Measurements from ENCODE around the gene SENP1.
"Not testable (repeated sequence)": the region's sequence is repeated elsewhere in the genome, so short reads cannot be mapped to it uniquely, and the experiment has no call there.

Gene SENP1

DNA sequence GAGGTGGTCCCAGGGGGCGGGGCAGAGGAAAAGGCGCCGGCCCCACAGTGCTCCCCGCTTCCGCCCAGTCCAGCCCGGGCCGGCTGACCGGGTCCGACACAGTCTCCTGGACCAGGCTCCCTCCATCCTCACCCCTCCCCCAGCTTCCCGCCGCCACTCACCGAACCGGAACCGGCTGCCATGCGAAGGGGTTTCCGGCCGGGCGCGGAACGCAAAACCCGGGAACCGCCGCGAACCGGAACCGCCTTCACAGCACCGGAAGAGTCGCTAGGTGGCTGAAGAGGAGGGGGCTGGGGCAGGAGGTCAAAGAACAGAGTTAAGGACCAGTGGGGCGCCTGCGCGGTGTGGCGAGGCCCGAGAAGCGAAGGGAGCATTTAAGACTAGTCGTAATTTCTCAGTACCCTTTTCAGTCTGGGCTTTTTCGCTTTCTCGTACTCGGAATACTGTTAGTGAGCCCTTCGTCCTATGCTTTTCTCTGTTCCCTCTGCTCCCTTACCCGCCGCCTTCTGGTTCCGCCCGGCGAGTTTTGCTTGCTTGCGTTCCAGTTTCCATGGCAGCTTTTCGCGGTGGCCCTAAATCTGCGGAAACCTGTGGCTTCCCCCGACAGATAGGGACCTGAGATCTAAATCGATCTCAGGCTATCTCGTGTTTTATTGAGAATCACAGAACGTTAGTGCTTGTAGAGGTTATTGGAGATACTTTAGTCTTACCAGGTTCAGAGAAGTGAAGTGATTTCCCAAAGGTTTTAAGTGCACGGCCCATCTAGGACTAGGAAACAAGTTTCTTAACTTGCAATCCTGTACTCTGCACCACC, at the start of gene SENP1:
Gene SENP1, minus strand, starts transcription at position 213 of the 814 bp plus-strand sequence. CDS start 4,607 bp downstream, outside the sequence.
- peak; percentile 89 for DNase-seq

DNA sequence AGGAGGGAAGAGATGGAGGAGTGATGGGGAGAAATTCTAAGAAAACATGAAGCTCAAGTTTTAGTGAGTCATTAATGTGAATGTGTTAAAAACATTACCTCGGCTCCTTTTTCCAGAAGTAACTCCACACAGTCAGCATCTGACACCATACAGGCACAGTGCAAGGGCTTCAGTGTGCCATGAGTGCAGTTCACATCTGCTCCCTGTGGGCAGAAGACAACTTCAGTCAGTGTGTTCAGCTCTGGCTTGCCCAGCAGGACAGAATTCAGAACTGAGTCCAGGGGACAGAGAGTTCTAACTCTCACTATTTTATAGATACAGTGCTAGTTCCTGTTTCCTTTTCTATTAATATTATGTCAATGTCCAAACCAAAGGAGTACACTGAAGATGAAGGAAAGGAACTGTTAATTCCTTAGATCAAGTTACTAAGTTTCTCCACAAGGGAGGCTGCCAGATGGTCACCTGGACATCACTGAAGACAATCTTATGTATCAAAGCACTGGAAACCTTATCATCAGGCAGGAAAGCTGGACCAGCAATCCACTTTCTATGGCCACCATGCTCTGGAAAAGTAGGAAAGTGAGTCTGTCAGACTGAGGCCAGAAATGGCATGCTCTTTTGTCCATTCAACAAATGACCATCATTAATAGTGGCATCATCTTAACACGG, 45.4 kb upstream of the SENP1 start:
- DNase-seq: no peak

DNA sequence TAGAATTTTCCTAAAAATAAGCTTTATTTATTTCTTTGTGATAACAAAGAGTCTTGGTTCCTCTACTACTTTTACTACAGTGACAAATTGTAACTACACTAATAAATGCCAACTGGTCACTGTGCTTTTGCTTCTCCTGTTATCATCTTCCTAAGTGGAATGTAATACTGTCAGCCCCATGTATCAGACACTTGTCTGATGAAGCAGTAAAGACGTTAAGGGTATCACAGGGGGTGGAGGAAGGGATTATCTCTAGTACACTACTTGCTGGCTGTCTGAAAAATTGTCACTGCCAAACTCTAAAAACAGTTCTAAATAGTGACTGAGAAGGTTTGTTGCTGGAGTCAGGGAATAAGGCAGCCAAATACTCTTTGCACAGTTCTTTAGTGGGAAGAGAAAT, 40.1 kb upstream of the SENP1 start:
- no peak for DNase-seq

DNA sequence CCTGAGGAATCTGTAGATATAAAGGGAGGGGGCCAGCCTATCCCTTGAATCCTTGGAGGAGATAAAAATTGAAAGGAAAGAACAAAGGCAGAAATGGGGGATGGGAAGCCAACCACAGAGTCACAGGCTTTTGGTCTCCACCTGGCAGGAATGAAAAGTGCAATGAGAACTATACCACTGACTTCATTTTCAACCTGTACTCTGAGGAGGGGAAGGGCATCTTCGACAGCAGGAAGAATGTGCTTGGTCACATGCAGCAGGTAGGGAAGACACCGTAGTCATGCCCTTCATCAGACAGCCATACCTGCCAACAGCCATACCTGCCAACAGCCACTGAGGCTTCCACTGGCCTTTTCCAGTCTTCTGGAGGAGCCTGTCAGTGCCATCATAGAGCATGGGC, 38.0 kb upstream of the SENP1 start:
- DNase-seq: no peak

DNA sequence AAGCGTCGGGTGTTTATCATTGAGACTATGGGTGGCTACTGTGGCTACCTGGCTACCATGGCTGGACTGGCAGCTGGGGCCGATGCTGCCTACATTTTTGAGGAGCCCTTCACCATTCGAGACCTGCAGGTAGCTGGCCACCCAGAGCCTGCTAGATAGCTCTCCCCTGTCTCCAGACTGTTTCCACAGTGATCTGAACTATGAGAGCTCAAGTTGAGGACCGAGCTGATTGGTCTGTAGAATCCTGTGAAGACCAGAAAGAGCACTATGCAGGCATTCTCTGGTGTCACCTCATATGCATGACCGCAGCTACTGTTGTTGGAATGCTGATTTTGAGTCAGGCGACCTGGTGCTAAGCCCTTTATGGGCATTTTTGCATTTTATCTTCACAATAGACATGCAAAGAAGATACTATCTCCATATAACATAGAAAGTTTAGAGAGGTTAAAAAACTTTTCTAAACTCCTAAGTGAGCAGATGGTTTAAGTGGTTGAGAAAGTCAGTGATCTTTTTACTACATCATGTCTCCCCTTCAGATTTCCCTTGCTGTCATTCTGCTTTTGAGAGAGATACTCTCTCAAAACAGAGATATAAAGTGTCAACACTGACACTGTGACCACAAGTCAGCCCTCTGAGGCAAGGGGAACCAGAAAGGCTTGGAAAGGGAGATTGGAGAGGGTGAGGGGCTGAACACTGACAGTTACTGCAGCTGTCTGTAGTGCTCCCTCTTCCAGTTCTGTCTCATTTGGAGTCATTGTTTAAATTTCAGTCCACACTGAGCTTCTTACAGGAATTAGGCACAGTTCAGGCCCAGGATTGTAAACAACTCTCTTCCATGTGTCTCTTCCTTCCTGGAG, 37.2 kb upstream of the SENP1 start:
- DNase-seq: no peak

DNA sequence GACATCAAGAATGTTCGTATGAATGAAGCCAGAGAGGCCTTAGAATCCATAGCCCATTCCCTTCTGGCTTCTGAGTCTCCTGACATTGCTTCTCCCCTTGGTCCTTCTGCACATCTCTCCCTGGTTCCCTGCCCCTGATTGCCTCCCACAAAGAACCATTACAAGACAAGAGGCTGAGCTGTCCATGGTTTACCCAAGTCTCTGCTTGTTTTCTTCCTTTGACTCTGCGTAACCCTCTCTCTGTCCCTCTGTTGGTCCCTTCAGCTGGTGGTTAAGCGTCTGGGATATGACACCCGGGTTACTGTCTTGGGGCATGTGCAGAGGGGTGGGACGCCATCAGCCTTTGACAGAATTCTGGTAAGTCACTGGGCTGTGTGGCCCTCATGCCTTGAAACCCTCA, 29.1 kb upstream of the SENP1 start:
- no peak for DNase-seq

DNA sequence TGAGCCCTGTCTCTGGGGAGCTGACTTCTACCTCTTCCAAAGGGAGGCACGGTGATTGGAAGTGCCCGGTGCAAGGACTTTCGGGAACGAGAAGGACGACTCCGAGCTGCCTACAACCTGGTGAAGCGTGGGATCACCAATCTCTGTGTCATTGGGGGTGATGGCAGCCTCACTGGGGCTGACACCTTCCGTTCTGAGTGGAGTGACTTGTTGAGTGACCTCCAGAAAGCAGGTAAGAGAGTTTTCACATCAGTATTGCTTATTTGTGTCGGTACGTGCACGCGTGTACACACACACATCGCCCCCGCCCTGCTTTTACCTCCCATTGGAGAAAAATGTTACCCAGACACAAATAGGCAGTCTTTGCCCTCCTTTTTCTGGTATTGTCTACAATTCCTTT, 26.9 kb upstream of the SENP1 start:
- DNase-seq: no peak

DNA sequence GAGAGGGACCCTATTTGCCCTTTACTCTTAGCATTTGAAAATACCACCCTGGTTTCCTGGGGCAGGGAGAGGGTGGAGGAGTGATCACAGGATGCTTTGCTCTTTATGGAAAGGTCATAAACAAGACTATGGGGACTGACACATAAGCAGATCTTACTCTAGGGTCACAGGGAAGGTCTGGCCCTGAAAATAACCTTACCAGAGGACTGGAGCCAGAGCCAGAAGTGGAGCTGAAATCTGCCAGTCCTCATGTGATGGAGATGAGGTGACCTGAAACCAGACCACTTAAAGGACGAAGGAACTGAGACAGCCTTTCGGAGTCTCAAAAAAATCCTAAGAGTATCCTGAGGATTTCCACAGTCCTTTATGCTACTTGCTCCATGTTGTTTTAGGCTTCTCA, 25.6 kb upstream of the SENP1 start:
- DNase-seq: no peak

DNA sequence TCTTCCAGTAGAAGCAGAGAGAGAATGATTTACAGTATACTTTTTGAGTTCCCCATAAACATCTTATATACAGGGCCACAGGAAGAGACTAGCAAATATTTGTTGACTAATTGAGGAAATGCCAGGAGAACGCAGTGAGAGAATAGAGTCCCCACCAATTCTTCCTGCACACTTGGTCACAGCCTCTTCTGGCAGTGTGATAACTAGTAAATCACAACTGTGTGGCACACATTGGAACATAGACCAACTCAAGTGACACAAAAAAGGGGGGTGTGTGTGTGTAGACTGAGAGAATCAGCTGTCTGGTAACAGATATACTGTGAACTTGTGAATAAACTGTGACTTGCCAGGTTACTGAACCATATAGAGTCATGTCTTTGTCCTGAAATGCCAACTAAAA, 23.5 kb upstream of the SENP1 start:
- DNase-seq: no peak

DNA sequence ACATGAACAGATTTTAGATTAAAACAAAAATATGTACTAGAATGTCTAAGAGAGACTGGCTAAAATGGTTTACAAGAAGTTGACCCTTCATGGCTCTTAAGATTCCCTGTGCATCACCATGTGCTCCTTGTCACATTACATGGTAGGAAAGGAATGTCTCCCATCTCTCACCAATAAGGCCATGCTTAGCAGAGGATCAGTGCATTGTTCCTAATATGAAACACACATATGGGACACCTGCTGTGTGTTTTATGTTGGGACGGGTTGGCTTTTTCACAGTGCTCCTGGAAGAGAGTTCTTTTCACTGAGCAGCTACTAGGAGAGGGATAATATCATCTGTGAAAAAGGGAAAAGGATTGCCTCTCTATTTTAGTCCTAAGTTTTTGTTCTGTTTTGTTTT, 22.9 kb upstream of the SENP1 start:
- DNase-seq: no peak

DNA sequence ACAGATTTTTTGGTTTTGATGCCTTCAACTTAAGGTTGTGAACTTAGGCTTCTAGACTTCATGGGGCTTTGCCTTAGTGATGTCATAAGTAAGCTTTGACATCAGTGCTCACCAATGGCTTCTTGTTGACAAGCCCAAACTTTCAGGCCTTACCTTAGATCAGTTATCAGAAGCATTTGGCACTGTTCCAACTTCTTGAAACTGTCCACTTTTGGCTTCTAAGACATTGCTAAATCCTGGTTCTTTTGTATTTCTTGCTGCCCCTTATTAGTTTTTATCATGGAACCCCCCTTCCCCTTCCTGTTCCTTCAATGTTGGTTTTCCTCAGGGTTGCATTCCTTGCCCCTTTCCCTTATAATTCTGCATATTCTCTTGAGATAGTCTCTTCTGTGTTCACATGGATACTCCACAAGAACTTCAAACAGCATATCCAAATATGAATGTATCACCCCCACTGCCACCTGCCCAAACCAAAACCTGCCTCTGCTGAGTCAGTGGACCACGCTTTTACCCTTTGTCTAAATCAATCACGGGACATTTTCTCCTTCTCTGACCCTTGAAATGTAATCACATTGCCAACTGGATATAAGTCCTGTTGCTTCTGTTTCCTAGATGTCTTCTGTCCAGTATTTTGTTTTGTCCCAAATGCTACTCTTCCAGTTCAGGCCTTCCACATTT, 21.2 kb upstream of the SENP1 start:
- DNase-seq: no peak

DNA sequence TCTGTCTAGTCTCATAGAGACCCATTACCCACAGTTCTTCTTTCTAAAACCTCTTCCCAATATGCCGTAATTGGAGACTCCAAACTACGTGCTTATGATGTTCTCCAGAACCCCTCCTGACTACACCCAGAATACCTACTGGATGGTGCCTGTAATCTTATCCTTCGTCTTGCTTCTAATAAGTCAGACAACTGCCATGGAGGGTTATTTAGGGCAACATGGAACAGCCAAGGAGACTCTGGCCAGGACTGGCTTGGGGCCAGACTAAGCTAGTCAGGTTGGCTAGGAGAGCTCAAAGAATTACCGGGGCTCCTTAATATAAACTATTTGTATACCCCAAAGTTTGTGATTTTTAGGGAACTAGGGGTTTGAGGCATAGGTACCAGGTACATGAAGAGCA, 20.1 kb upstream of the SENP1 start:
- DNase-seq: no peak

DNA sequence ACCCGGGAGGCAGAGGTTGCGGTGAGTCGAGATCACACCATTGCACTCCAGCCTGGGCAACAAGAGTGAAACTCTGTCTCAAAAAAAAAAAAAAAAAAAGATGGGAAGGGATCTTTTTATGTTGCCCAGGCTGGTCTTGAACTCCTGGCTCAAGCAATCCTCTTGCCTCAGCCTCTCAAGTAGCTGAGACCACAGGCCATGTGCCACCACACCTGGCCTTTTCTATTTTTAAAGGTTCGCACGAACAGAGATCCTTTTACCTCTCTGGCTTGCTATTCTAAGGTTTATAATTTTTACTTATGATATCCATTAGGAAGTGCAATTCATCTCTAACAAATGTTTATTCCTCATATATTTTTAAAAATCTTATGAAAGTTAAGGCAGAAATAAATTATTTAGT, 19.7 kb upstream of the SENP1 start:
- DNase-seq: not testable (repeated sequence)

DNA sequence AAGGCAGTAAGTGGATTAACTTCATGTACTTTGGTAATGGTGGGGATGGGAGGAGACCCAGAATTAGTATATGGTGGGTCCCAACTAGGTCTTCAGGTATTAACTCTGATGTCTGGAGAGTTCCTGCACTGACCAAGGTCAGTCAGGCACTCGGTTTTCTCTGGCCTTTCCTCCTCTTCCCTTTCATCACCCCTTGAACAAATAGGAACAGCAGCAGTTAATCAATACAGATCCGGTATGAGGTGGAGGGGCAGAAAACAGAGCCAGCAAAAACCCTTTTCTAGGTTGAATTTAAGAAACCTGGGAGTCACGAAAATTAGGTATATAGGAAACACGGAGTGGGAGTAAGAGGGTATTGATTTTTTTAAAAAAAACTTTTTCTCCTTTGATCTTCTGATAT, 17.3 kb upstream of the SENP1 start:
- no peak for DNase-seq

DNA sequence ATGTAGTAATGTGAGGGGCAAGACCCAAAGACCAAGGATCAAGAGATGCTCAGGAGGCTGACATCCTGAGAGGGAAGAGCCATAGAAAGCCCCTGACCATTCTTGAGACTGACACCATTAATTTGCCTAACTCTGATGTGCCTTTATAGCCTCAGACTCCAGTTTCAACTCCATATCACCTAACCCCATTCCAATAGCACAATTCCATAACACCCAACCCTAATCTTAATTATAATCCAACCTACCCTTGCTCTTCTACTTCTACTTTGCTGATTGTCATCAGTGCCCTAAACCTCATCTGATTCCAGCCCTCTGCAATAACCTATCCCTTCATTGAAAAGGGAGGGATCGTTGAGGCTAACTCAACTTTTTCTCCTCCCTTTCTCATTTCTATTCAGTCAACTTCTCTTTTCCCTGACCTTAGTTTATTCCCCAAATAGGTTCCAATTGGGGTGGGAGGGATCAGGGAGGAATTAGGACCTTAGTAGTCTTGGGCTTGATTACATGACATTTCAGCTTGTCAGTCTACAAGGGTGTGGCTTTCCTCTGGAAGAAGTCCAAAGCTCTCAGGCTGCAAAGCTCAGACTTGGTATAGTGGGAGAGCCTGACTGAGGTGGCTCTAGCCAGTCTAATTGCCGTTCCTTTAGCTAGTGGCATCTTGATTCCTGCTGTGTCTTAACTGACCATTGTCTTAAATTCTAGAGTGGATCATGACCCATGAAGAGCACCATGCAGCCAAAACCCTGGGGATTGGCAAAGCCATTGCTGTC, 16.4 kb upstream of the SENP1 start:
- no peak for DNase-seq

DNA sequence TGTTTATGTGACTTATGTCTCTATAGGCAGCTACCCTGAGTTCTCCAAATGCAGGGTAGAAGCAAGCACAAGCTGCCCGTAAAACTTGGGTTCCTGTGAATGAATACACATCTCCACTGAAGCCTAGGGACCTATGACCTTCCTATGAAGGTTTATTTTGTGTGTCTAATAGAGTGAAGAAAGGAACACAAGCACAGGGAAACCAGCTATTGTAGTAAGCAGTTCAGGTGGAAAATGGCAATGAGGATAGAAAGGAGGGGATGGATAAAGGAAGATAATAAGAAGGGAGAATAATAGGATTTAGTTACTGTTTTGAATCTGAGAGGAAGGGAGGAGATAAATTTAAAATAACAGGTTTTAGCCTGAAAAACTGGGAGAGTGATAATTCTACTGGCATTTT, 15.6 kb upstream of the SENP1 start:
- DNase-seq: no peak

DNA sequence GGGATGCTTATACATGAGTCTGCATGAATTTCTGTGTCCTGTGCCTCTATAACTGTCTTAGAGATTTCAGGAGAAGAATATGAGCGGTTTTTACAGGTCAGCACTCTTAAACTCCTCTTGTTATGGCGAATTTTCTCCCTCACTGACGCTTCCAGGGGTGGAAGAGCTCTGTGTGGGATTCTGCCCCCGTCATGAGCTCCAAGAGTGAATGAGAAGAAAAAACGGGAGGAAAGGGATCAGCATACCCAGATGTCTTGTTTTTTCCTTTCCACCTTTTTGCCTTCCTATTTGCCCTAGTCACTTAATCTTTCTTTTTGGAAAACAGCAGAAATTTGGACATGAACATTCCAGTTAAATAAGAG, 13.9 kb upstream of the SENP1 start:
- no peak for DNase-seq

DNA sequence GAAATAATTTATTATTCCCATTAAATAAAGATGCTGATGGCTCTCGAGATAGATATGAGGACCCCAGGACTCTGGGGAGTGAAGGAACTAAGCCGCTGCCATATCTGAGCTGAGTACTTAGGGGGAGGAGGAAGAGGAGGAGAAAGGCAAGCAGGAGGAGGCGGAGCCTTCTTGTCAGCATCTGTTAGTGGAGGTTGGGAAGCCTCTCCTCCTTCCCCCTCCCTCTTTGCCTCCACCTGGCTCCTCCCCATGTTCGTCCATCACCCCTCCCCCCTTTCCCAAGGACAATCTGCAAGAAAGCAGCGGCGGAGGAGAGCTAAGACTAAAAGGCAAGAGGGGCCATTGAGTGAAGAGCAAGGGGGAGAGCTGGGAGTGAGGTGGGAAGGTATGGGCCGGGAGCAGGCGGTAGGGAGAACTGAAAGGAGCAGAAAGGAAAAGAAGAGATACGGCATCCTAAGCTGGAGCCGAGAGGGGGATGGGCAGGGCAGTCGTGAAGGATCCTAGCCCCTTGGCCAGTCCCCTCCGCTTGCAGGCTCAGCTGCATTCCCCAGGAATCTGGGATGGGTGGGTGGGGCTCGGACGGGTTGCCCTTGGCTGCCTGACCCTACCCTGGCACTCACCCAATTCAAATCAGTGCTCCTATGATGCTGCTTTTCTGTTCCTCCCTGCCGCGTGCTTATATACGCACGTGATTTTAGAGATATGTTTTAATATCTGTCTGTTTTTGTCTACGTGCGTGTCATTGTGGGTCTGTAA, 13.4 kb upstream of the SENP1 start, which contains the start of gene PFKM:
Gene PFKM, plus strand, starts transcription at position 287 of the 756 bp plus-strand sequence. CDS start 3,411 bp downstream, outside the sequence.
- peak; percentile 83 for DNase-seq

DNA sequence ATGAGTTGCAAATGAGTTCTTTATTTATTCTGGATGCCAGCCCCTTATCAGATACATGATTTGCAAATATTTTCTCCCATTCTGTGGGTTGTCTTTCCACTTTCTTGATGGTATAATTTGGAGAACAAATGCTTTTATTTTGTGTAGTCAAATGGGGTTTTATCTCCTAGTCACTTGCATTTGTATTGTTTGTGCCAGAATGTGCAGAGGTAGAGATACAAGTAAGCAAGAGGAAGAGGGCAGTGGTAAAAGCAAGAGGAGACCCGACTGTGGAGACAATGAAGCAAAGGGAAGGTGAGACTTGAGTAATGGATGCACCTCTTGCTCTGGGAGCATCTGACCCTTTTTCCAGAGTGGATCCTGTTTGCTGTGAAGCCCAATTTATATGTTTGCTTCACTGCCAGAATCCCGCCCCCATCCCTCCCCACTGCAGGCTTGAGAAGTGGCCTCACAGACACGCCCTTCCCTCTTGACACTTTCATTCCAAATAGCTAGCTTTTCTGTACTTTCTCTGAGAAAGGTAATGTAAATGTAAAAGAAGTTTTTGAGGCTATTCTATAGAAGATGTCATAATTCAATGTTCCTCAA, 12.5 kb upstream of the SENP1 start:
- DNase-seq: no peak

DNA sequence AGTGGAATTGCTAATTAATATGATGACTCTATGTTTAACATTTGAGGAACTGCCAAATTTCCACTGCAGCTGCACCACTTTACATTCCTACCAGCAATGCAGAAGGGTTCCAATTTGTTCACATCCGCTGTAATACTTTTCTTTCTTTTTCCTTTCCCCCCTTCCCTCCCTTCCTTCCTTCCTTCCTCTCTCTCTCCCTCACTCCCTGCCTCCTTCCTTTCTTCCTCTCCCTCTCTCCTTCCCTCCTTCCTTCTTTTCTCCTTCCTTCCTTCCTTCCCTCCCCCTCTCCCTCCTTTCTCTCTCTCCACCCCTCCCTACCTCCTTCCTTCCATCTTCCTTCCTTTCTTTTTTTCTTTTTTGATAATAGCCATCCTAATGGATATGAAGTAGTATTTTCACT, 10.1 kb upstream of the SENP1 start:
- no peak for DNase-seq

DNA sequence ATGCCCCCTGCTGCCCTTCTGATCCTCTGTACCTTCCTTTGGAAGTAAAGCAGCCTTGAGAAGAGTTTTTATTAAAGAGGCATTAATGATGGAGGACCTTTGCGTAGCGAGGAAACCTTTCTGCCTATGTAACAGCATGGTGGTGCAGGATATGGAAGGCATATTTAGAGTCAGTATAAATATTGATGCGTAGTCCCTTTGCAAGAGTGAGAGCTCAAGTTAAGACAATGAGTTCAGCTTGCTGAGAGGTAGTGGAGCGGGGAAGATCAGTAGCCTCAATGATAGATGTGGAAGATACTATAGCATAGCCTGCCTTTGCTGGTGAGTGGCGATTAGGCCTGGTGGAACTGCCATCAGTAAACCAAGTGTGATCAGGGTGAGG, 5.4 kb upstream of the SENP1 start:
- not testable (repeated sequence) for DNase-seq
